Measurements from ENCODE around the gene RNF128. TPM values are rescaled to one million over a fixed set of nuclear protein-coding genes. Genes with fewer than 3 reads are reported as not detected.

The RNF128 gene
- total and polyA plus RNA-seq, 2 donors (not counting 1 experiment from before 2014, with no cell fraction given): not detected

DNA sequence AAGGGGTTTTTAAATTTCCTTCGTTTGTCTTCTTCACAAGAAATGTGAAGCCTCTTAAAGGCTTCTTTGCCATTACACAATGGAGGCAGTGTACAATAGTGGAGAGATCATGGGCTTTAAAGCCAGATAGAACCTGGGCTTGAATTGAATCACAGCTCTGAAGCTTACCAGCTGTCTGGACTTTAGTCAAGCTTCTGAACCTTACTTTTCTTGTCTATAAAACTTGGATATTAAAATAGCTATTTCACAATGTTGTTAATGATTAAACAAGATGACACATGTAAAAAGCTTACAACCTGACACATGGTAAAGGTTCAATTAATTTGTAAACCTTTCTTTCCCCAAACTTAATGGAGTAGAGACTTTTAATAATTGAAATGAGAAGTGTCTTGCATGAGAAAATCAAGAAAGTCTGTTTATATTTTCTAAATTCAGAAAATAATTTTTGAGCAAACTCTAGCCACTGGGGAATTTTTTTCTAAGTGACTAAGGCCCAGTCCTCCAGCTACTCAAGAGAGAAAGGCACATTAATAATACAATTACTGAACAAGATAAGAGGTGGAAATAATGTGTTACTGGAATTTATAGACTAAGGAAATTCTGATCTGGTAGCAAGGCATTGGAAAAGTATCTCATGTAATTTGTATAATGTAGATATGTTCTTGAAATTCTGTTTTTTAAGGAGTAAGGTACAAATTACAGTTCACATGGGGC, 54.3 kb downstream of the RNF128 start:
- DNase-seq (no peak), ATAC-seq (ENCODE audit: low read depth) (no peak)
- Mint-ChIP-seq H3K4me3 (no peak overlapping the region), H3K4me1 (no peaks in the 10 kb centered on the region), H3K9me3 (ENCODE audit: insufficient read depth) (no peaks in the 10 kb centered on the region), H3K27me3 (peaks cover 9% of the 10 kb centered on the region), H3K27ac (no peak overlapping the region)
- Histone ChIP-seq H4K20me1 (ENCODE audit: control insufficient read depth, insufficient read depth, low read length, poor library complexity, severe bottlenecking) (no peaks in the 10 kb centered on the region), H3K27me3 (replicated peaks in 1 of 4; ENCODE audit: control extremely low read depth in 1 of 4, control insufficient read depth in 3 of 4, insufficient read depth in 4 of 4, low read length in 3 of 4) (peaks cover 0 to 8% (median 0%) of the 10 kb centered on the region in 4 experiments), H2AFZ (ENCODE audit: insufficient read depth, low read depth, low read length, poor library complexity, severe bottlenecking) (no peak overlapping the region), H3K4me1 (ENCODE audit: control insufficient read depth in 2 of 2, insufficient read depth in 2 of 2, low read length in 2 of 2) (no peaks in the 10 kb centered on the region), H3K4me2 (replicated peaks; ENCODE audit: low read depth, low read length, poor library complexity, severe bottlenecking) (no peak overlapping the region), H3K9me3 (ENCODE audit: control extremely low read depth in 1 of 3, control insufficient read depth in 2 of 3, insufficient read depth in 1 of 3, low read length in 2 of 3) (no peaks in the 10 kb centered on the region), H3K27ac (ENCODE audit: low read length in 2 of 2) (no peak overlapping the region), H3K79me2 (ENCODE audit: control insufficient read depth, insufficient read depth, low read length) (no peaks in the 10 kb centered on the region), H3K4me3 (ENCODE audit: control extremely low read depth in 1 of 5, extremely low read depth in 1 of 5, insufficient read depth in 1 of 5, low read depth in 2 of 5, low read length in 4 of 5) (no peak overlapping the region), H3K9ac (ENCODE audit: low read length) (no peak overlapping the region), H3K36me3 (replicated peaks in 1 of 2; ENCODE audit: control extremely low read depth in 1 of 2, control insufficient read depth in 1 of 2, extremely low read depth in 1 of 2, insufficient read depth in 2 of 2, low read length in 1 of 2) (no peaks in the 10 kb centered on the region)
- WGBS (ENCODE audit: insufficient coverage): no CpG with 5 or more reads among the region's 1 CpG
- CTCF ChIA-PET: no interaction called here
- no peak for TF ChIP-seq EZH2 (IDR thresholded peaks at IDR 0.05; ENCODE audit: borderline replicate concordance, insufficient read depth, low read depth, low read length, poor library complexity, severe bottlenecking)
- POLR2A ChIA-PET: no interaction called here
- intact Hi-C loops (cut with micrococcal nuclease): no loop called here

DNA sequence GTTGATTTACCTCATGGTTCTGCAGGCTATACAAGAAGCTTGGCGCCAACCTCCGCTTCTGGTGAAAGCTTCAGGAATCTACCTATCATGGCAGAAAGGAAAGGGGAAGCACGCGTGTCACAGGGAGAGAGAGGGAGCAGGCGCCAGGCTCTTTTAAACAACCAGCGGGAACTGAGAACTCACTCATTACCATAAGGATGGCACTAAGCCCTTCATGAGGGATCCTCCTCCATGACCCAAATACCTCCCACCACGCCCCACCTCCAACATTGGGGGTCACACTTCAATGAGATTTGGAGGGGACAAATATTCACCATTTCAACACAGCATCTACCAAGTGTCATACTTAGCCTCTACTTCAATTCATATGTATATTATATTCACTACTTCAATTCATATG, 57.2 kb downstream of the RNF128 start:
- peaks cover 13% of the 10 kb centered on the region for H3K27me3 Mint-ChIP-seq

More for the DNA sequence above, 57.2 kb downstream of the RNF128 start:
- Mint-ChIP-seq H3K4me3 (no peak overlapping the region), H3K4me1 (no peaks in the 10 kb centered on the region), H3K27ac (no peak overlapping the region), H3K9me3 (ENCODE audit: insufficient read depth) (no peaks in the 10 kb centered on the region)
- H3K79me2 ChIP-seq (ENCODE audit: control insufficient read depth, insufficient read depth, low read length): no peaks in the 10 kb centered on the region
- DNase-seq (no peak), ATAC-seq (ENCODE audit: low read depth) (no peak)
- no peak overlapping the region for H3K27ac ChIP-seq (ENCODE audit: low read length in 2 of 2)
- no peak overlapping the region for H3K9ac ChIP-seq (ENCODE audit: low read length)
- no CpG with 5 or more reads among the region's 7 CpGs for WGBS (ENCODE audit: insufficient coverage)
- intact Hi-C loops (cut with micrococcal nuclease): no loop called here
- H3K36me3 ChIP-seq (replicated peaks in 1 of 2; ENCODE audit: control extremely low read depth in 1 of 2, control insufficient read depth in 1 of 2, extremely low read depth in 1 of 2, insufficient read depth in 2 of 2, low read length in 1 of 2): no peaks in the 10 kb centered on the region
- POLR2A ChIA-PET: no interaction called here
- no peaks in the 10 kb centered on the region for H4K20me1 ChIP-seq (ENCODE audit: control insufficient read depth, insufficient read depth, low read length, poor library complexity, severe bottlenecking)
- no peaks in the 10 kb centered on the region for H3K4me1 ChIP-seq (ENCODE audit: control insufficient read depth in 2 of 2, insufficient read depth in 2 of 2, low read length in 2 of 2)
- TF ChIP-seq EZH2 (IDR thresholded peaks at IDR 0.05; ENCODE audit: borderline replicate concordance, insufficient read depth, low read depth, low read length, poor library complexity, severe bottlenecking): no peak
- no peak for TF ChIP-seq CTCF (IDR thresholded peaks at IDR 0.05)
- CTCF ChIA-PET: no interaction called here
- H3K4me3 ChIP-seq (ENCODE audit: control extremely low read depth in 1 of 5, extremely low read depth in 1 of 5, insufficient read depth in 1 of 5, low read depth in 2 of 5, low read length in 4 of 5): no peak overlapping the region
- H3K9me3 ChIP-seq (ENCODE audit: control extremely low read depth in 1 of 3, control insufficient read depth in 2 of 3, insufficient read depth in 1 of 3, low read length in 2 of 3): no peaks in the 10 kb centered on the region
- no peak overlapping the region for H2AFZ ChIP-seq (ENCODE audit: insufficient read depth, low read depth, low read length, poor library complexity, severe bottlenecking)
- H3K4me2 ChIP-seq (replicated peaks; ENCODE audit: low read depth, low read length, poor library complexity, severe bottlenecking): no peak overlapping the region
- peaks cover 0 to 8% (median 0%) of the 10 kb centered on the region in 4 experiments for H3K27me3 ChIP-seq (replicated peaks in 1 of 4; ENCODE audit: control extremely low read depth in 1 of 4, control insufficient read depth in 3 of 4, insufficient read depth in 4 of 4, low read length in 3 of 4)

All from B cell (primary cell).